H9 (cell line): ENCODE measurements around the gene ETFB. TPM values are rescaled to one million over a fixed set of nuclear protein-coding genes. Genes with fewer than 3 reads are reported as not detected.

Experiments
- DNase-seq: peaks from one replicate; pipeline ENCODE4 v3.0.0-alpha.2; 2017
- H2AFZ ChIP-seq: one replicate; pipeline ENCODE4 v1.6.1; 2013; ENCODE audit warnings: mild to moderate bottlenecking, low read length, control low read depth, moderate library complexity
- H2AK5ac ChIP-seq: 2 replicates; pipeline ENCODE4 v1.6.1; 2013; ENCODE audit warnings: low read length, control low read depth, mixed read lengths; ENCODE audit not compliant: insufficient read length
- H2BK120ac ChIP-seq: one replicate; pipeline ENCODE4 v1.6.1; 2013; ENCODE audit warnings: low read depth, mild to moderate bottlenecking, low read length, control low read depth, inconsistent platforms; ENCODE audit not compliant: poor library complexity, severe bottlenecking
- H2BK12ac ChIP-seq: 2 replicates; pipeline ENCODE4 v1.6.1; 2013; ENCODE audit warnings: low read length, control low read depth, mixed read lengths, low read depth; ENCODE audit not compliant: insufficient read length
- H2BK15ac ChIP-seq: 2 replicates; pipeline ENCODE4 v1.6.1; 2013; ENCODE audit warnings: low read depth, low read length, control low read depth
- H2BK20ac ChIP-seq: one replicate; pipeline ENCODE4 v1.6.1; 2013; ENCODE audit warnings: low read depth, mild to moderate bottlenecking, low read length, control low read depth, inconsistent platforms; ENCODE audit not compliant: poor library complexity, severe bottlenecking
- H2BK5ac ChIP-seq: 2 replicates; pipeline ENCODE4 v1.6.1; 2013; ENCODE audit warnings: low read length, control low read depth, mixed read lengths; ENCODE audit not compliant: insufficient read length
- H3K14ac ChIP-seq: 2 replicates; pipeline ENCODE4 v1.6.1; 2013; ENCODE audit warnings: low read length, control low read depth; ENCODE audit not compliant: insufficient read depth
- H3K18ac ChIP-seq: 2 replicates; pipeline ENCODE4 v1.6.1; 2013; ENCODE audit warnings: low read depth, mild to moderate bottlenecking, mixed read lengths, low read length, control low read depth; ENCODE audit not compliant: insufficient read length
- H3K23ac ChIP-seq: 2 replicates; pipeline ENCODE4 v1.6.1; 2013; ENCODE audit warnings: low read length, control low read depth, mixed read lengths, low read depth; ENCODE audit not compliant: insufficient read length
- H3K23me2 ChIP-seq: 2 replicates; pipeline ENCODE4 v1.6.1; 2013; ENCODE audit warnings: low read depth, mild to moderate bottlenecking, mixed read lengths, low read length, control low read depth; ENCODE audit not compliant: insufficient read length, poor library complexity, severe bottlenecking
- H3K27ac ChIP-seq: 2 replicates; pipeline ENCODE4 v1.5.1; 2013; ENCODE audit warnings: low read length, control low read depth, mixed read lengths, low read depth; ENCODE audit not compliant: insufficient read length
- H3K27me3 ChIP-seq: 2 replicates; pipeline ENCODE4 v1.6.1; 2013; ENCODE audit warnings: low read length, control low read depth, inconsistent platforms; ENCODE audit not compliant: insufficient read depth
- H3K4ac ChIP-seq: 2 replicates; pipeline ENCODE4 v1.6.1; 2013; ENCODE audit warnings: low read depth, mild to moderate bottlenecking, control low read depth, inconsistent platforms, low read length, moderate library complexity
- H3K4me1 ChIP-seq: 2 replicates; pipeline ENCODE4 v1.6.1; 2013; ENCODE audit warnings: low read length, control low read depth, inconsistent platforms; ENCODE audit not compliant: insufficient read depth
- H3K4me2 ChIP-seq: 2 replicates; pipeline ENCODE4 v1.6.1; 2013; ENCODE audit warnings: low read length, control low read depth, mixed read lengths; ENCODE audit not compliant: insufficient read length, insufficient read depth
- H3K56ac ChIP-seq: 2 replicates; pipeline ENCODE4 v1.6.1; 2013; ENCODE audit warnings: low read depth, mild to moderate bottlenecking, mixed read lengths, low read length, control low read depth; ENCODE audit not compliant: insufficient read length
- H3K79me1 ChIP-seq: 2 replicates; pipeline ENCODE4 v1.6.1; 2013; ENCODE audit warnings: low read depth, mild to moderate bottlenecking, moderate library complexity, low read length, control low read depth, inconsistent platforms; ENCODE audit not compliant: insufficient read depth, poor library complexity, severe bottlenecking
- H3K79me2 ChIP-seq: 2 replicates; pipeline ENCODE4 v1.6.1; 2013; ENCODE audit warnings: low read length, control low read depth, inconsistent platforms; ENCODE audit not compliant: insufficient read depth
- H3K9ac ChIP-seq: 2 replicates; pipeline ENCODE4 v1.6.1; 2013; ENCODE audit warnings: low read length, control low read depth, mixed read lengths; ENCODE audit not compliant: insufficient read length; ENCODE audit errors: extremely low read depth
- H3K9me3 ChIP-seq: one replicate; pipeline ENCODE4 v1.6.1; 2013; ENCODE audit warnings: low read depth, low read length, inconsistent platforms; ENCODE audit not compliant: control insufficient read depth
- H3T11ph ChIP-seq: one replicate; pipeline ENCODE4 v1.6.1; 2013; ENCODE audit warnings: mild to moderate bottlenecking, low read length, control low read depth, inconsistent platforms
- H4K20me1 ChIP-seq: one replicate; pipeline ENCODE4 v1.6.1; 2013; ENCODE audit not compliant: control insufficient read depth, insufficient read length, insufficient read depth
- H4K5ac ChIP-seq: 2 replicates; pipeline ENCODE4 v1.6.1; 2013; ENCODE audit warnings: low read depth, mild to moderate bottlenecking, mixed read lengths, low read length, control low read depth; ENCODE audit not compliant: insufficient read length
- H4K8ac ChIP-seq: replicated peaks from 2 replicates; pipeline ENCODE4 v1.6.1; 2013; ENCODE audit warnings: low read length, control low read depth, mixed read lengths, low read depth; ENCODE audit not compliant: insufficient read length
- H4K91ac ChIP-seq: 2 replicates; pipeline ENCODE4 v1.6.1; 2013; ENCODE audit warnings: low read depth, mild to moderate bottlenecking, moderate library complexity, mixed read lengths, low read length, control low read depth; ENCODE audit not compliant: insufficient read length
- H3K27ac Mint-ChIP-seq, 3 experiments: 2 replicates in 2 of 3; 3 replicates in 1 of 3; pipeline ENCODE4 v1.8.0; 2020 to 2021; ENCODE audit warnings: mixed read lengths in 3 of 3, mild to moderate bottlenecking in 1 of 3, moderate library complexity in 1 of 3
- H3K27me3 Mint-ChIP-seq: 2 replicates; pipeline ENCODE4 v1.8.0; 2021; ENCODE audit warnings: low read depth, mild to moderate bottlenecking, moderate library complexity, mixed read lengths
- H3K36me3 Mint-ChIP-seq, 3 experiments: 2 replicates in 2 of 3; 3 replicates in 1 of 3; pipeline ENCODE4 v1.8.0; 2020 to 2021; ENCODE audit warnings: low read depth in 3 of 3, mixed read lengths in 3 of 3; ENCODE audit not compliant: insufficient read depth in 1 of 3
- H3K4me1 Mint-ChIP-seq, 2 experiments: 2 replicates each; pipeline ENCODE4 v1.8.0; 2020; ENCODE audit warnings: mixed read lengths in 2 of 2
- H3K4me3 Mint-ChIP-seq, 2 experiments: 2 replicates in 1 of 2; 3 replicates in 1 of 2; pipeline ENCODE4 v1.8.0; 2020 to 2021; ENCODE audit warnings: mild to moderate bottlenecking in 2 of 2, mixed read lengths in 2 of 2, moderate library complexity in 1 of 2
- H3K9me3 Mint-ChIP-seq, 2 experiments: 2 replicates in 1 of 2; 3 replicates in 1 of 2; pipeline ENCODE4 v1.8.0; 2020; ENCODE audit warnings: mild to moderate bottlenecking in 2 of 2, mixed read lengths in 2 of 2, moderate library complexity in 1 of 2
- WGBS: extraction: QIAGEN DNeasy Blood & Tissue Kit; methylation state at CpG from one replicate; pipeline ENCODE4 v1.1.7; 2013; ENCODE audit warnings: missing lambda C conversion rate, low lambda C conversion rate, mixed read lengths; ENCODE audit not compliant: insufficient read length; ENCODE audit errors: extremely low coverage; 5-methylcytosine and 5-hydroxymethylcytosine counted together
- total RNA-seq: library from RNA; stranded (reverse); gene quantifications from 2 replicates; pipeline ENCODE4 v1.2.1, GENCODE V29; 2021
- TF ChIP-seq, protein P1 (sequence below): fragments of 200-600 bp; sonication (generic); conservative IDR thresholded peaks from 3 replicates; pipeline ENCODE4 v1.8.0; 2021; ENCODE audit warnings: antibody characterized with exemption, mild to moderate bottlenecking

Gene ETFB
- total RNA-seq, 1 experiment from 2014 or later, result 49.4 TPM

DNA sequence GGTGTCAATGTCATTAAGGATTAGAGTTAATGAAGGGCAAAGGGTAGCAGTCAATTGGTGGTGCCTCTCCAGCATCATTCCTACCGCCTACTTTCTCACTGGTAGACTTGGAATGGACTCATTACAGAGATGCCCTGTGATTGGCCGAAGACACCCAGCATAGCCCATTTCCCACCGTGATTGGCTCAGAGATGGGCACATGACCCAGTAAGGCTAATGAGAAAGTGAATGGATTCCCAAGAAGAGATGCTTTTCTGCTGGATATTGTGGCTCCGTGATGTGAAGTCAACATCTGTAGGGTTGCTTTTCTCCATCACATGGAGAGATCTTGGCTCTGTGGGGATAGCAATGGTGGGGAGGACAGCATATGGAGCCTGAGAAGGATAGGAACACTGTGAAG lies 35.8 kb downstream of the ETFB start:
- H4K20me1 ChIP-seq, result no peaks in the 10 kb centered on the region
- H3K9me3 Mint-ChIP-seq, result 0 out of 5 replicates have a peak, but pooled peaks cover 0 to 4% of the 10 kb centered on the region in 2 experiments
- H3K23me2 ChIP-seq, result peaks cover 8% of the 10 kb centered on the region
- no peak overlapping the region for H4K5ac ChIP-seq
- H2BK20ac ChIP-seq, result no peak overlapping the region
- H3K79me1 ChIP-seq, result no peaks in the 10 kb centered on the region
- H4K8ac ChIP-seq, result no peak overlapping the region
- no peak overlapping the region for H2BK120ac ChIP-seq
- WGBS, result no CpG with 5 or more reads among the region's 4 CpGs
- H3K27me3 Mint-ChIP-seq, result no peaks in the 10 kb centered on the region
- no peak overlapping the region for H2BK5ac ChIP-seq
- H3K23ac ChIP-seq, result no peak overlapping the region
- H3K4me1 ChIP-seq, result no peaks in the 10 kb centered on the region
- H3K36me3 Mint-ChIP-seq, result peaks cover 33 to 53% (median 45%) of the 10 kb centered on the region in 3 experiments
- H2AFZ ChIP-seq, result no peak overlapping the region
- H3K27ac ChIP-seq, result no peak overlapping the region
- no peak overlapping the region for H3K27ac Mint-ChIP-seq
- H4K91ac ChIP-seq, result no peak overlapping the region
- H3K14ac ChIP-seq, result no peak overlapping the region
- H3K18ac ChIP-seq, result no peak overlapping the region
- TF ChIP-seq, protein P1, sequence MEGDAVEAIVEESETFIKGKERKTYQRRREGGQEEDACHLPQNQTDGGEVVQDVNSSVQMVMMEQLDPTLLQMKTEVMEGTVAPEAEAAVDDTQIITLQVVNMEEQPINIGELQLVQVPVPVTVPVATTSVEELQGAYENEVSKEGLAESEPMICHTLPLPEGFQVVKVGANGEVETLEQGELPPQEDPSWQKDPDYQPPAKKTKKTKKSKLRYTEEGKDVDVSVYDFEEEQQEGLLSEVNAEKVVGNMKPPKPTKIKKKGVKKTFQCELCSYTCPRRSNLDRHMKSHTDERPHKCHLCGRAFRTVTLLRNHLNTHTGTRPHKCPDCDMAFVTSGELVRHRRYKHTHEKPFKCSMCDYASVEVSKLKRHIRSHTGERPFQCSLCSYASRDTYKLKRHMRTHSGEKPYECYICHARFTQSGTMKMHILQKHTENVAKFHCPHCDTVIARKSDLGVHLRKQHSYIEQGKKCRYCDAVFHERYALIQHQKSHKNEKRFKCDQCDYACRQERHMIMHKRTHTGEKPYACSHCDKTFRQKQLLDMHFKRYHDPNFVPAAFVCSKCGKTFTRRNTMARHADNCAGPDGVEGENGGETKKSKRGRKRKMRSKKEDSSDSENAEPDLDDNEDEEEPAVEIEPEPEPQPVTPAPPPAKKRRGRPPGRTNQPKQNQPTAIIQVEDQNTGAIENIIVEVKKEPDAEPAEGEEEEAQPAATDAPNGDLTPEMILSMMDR, result no peak
- no peak overlapping the region for H3K9ac ChIP-seq
- DNase-seq, result no peak
- H2BK12ac ChIP-seq, result no peak overlapping the region
- H3K4me1 Mint-ChIP-seq, result peaks cover 4 to 18% of the 10 kb centered on the region in 2 experiments
- no peak overlapping the region for H3T11ph ChIP-seq
- H3K56ac ChIP-seq, result no peak overlapping the region
- no peak overlapping the region for H2BK15ac ChIP-seq
- no peak overlapping the region for H3K4me2 ChIP-seq
- H2AK5ac ChIP-seq, result no peak overlapping the region
- H3K4me3 Mint-ChIP-seq, result no peak overlapping the region
- H3K79me2 ChIP-seq, result no peaks in the 10 kb centered on the region
- H3K9me3 ChIP-seq, result peaks cover 5% of the 10 kb centered on the region
- no peak overlapping the region for H3K4ac ChIP-seq
- H3K27me3 ChIP-seq, result no peaks in the 10 kb centered on the region
